Cortex of kidney (tissue), 1 donor: ENCODE results near the gene ST3GAL4.
"Not testable (repeated sequence)": the region's sequence is repeated elsewhere in the genome, so short reads cannot be mapped to it uniquely, and the experiment has no call there.

ENCODE experiments used
- DNase-seq: peaks from one replicate; lab custom pipeline; 2025; lab: John Stamatoyannopoulos, UW

Gene ST3GAL4

DNA sequence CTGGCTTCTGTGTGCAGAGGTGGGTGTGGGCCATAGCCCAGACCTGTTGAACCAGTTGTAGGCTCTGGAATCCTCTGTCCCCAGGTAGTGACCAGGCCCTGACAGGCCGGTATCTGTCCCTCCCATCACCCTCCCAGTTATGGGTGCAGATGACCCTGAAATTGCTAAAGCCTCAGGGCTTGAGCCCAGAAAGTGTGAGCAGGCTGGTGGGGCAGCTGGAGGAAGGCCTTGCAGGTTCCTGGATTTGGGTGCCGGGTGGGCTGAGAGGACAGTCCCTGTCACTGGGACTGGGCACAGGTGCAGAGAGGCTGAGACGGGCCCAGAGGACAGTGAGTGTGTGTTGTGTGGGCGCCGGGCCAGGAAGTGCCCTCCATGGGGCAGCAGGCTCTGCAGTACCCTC lies 10.0 kb downstream of the ST3GAL4 start:
- DNase-seq, result not testable (repeated sequence)

DNA sequence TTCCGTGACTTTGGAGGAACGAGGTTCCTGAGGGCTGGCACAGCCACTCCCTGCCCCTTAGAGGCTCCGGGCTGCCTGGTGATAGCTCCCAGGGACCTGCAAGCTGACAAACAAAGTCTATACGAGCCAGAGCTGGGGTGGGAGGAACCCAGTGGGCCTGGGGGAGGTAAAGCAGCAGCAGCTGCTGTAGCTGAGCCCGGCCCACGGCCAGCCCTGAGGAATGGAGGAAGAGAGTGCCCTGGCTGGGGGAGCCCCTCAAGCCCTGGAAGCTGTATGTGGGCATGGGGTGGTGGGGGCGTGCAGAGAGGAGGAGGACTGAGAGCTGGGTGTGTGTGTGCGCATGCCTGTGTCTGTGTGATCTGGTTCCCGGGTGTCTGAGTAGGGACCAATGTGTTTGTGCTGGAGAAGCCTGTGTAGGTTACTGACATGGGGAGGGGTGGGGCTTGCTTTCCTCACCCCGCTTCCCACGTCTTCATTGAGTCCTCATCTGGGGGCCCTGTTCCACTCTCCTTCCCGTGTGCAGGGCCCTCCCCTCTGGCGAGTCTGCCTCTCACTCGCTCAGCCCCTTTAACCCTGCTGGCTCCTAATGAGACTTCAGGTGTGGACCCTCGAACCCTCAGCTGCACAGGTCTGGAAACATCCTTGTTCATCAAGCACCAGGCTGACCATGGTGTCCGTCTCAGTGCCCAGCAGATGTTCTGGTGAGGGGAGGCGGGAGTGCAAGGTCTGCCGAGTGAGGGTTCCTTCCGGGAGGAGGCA lies 10.8 kb downstream of the ST3GAL4 start:
- no peak for DNase-seq

DNA sequence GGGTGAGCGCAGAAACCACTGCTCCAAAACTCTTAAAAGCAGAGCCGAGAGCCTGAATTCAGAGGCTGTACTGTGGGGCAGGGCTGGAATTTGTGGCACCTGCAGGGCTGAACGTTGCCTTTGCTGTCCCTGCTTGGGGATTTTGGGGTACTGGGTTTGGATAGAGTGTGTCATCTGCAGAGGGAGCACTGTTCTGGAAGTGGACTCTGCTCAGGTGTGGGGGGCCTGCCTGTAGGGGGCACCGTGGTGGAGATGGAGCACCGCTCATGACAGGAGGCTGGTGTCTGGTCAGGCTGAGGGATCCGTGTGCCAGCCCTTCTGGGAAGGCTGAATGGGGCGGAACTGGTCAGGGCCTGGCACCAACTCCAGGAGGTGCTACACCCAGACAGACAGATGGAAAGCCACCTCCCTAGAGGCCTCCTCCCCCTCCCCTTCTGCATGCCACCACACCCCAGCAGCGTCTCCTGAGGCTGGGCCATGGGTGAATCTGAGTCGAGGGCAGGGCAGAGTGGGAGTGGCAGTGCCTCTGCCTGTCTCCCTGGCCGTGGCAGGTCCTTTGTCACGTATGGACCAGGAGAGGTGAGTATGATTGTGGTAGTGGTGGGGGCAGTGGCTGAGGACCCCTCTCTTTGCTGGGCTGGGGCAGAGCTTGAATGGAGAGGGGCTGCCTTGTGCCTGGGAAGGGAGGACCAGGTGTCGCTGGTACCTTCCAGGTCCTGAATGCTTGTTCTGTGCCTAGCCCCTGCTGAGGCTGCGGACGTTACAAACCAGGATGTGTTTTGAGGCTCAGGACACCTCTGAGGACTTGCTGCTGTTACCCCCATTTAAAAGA lies 11.6 kb downstream of the ST3GAL4 start:
- DNase-seq, result not testable (repeated sequence)

GRCh38 chr11:126367806-126368205 lies 12.3 kb downstream of the ST3GAL4 start:
- DNase-seq, result not testable (repeated sequence)

GRCh38 chr11:126368336-126369119 lies 13.0 kb downstream of the ST3GAL4 start:
- not testable (repeated sequence) for DNase-seq

DNA sequence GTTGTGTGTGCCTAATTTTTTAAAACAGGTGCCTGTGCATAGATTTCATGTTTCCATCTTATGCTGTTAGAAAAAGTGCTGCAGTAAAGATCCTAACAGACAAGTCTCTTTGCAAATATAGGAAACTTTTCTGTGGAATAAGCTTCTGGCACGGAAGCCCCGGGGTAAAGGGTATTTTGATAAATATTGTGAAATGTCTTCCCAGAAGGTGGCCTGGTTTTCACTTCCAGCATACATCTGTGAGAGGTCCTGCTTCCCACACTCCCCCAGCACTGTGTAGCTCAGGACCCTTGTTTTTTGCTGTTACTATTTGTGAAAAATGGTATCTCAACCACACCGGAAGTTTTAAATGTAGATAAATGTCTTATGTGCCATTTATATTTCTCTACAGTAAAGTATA lies 14.5 kb downstream of the ST3GAL4 start:
- no peak for DNase-seq

DNA sequence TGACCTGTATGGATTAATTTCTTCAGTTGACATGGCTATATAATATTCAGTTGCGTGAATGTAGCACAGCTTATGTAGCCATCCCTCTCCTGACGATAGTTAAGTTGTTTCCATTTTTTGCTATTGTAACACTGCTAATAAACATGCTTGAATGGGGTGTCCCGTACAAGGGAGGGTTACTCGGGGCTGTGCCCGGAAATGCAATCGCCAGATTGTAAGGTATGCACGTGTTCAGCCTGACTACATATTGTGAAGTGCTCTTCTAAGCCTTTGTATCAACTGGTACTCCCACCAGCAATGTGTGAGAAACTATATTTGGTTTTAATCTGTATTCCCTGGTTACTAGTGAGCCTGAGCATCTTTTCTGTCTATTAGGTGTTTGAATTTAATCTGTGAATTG lies 16.1 kb downstream of the ST3GAL4 start:
- no peak for DNase-seq

DNA sequence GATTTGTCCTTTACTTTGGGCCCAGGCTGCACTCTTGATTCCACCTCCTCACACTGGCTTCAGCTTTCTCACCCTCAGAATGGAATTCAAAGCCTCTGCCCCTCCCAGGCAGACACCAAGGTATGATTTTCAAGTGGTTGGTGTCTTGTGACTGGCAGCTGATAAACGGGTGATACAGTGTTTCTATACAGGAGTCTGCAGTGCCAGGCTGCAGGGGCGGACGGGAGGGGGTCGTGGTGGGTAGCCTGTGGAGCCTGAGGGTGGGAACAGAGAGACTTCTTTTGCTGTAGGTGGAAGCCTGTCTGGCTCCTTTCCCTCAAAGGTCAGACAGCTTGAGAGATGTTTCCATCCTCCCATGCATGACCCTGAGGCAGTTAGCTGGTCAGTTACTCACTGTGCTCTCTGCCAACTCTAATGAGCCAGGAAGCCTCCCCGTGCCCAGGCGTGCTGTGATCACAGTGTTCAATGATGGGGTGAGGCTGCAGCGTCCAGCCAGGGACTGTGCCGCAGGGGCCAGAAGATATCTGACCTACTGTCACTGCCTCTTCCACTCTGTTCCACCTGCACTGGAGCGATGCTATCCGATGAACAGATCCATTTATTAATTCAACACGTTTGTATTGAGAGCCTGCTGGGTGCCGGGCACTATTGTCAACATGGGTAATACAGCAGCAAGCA lies 18.0 kb downstream of the ST3GAL4 start:
- not testable (repeated sequence) for DNase-seq

DNA sequence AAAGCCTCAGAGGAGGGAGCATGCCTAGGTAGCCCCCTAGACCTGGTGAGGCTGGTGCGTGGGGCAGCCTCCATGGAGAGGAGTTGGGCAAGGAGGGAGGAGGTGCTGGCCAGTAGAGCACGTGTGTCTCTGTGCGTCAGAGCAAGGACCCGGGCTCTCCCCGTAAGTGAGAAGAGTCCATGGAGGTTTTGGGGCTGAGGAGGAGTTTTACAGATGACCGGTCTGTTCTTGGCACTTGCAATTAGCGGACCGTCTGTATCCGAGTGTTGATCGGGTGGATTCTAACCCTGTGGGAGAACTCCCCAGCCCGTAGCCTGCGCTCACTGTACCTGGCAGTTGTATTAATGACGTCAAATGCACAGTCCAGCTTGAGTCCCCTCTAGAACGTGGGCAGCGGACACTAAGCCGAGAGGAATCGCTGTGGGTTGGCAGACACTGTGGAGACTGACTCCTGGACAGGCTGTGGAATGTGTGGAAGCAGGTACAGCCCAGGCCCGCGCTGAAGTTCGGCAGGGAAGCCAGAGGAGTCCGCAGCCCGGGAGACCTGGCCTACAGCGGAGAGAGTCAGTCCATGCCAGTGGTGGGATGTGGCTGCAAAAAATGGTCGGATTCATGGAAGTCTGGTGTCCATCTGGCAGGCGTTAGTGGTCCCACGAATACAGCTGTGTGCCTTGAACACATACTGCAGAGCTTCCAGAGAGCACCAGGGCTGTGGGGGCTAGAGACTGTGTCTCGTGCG lies 19.2 kb downstream of the ST3GAL4 start:
- DNase-seq, result not testable (repeated sequence)

DNA sequence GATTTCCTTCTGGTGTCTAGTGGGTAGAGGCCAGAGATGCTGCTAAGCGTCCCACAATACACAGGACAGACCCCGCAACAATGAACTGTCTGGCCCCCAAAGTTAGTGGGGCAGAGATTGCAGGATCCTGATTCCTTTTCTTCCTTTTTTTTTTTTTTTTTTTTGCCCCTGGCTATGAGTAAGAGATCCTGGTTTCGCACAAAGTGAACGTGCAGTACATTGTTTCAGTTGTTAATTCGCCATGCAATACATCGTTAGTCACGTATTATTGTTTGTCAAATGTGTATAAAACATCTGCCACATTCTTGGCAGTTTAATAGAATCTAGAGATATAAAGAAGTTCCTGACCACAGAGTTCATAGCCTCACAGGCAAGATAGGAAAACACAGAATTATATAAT lies 20.2 kb downstream of the ST3GAL4 start:
- DNase-seq, result no peak

GRCh38 chr11:126378763-126379162 lies 23.3 kb downstream of the ST3GAL4 start:
- no peak for DNase-seq

GRCh38 chr11:126380909-126381308 lies 25.4 kb downstream of the ST3GAL4 start:
- DNase-seq, result no peak

GRCh38 chr11:126381960-126382359 lies 26.5 kb downstream of the ST3GAL4 start:
- DNase-seq, result not testable (repeated sequence)

- DNase-seq, result not testable (repeated sequence)
Observed at GRCh38 chr11:126382641-126383040, 27.2 kb downstream of the ST3GAL4 start.

DNA sequence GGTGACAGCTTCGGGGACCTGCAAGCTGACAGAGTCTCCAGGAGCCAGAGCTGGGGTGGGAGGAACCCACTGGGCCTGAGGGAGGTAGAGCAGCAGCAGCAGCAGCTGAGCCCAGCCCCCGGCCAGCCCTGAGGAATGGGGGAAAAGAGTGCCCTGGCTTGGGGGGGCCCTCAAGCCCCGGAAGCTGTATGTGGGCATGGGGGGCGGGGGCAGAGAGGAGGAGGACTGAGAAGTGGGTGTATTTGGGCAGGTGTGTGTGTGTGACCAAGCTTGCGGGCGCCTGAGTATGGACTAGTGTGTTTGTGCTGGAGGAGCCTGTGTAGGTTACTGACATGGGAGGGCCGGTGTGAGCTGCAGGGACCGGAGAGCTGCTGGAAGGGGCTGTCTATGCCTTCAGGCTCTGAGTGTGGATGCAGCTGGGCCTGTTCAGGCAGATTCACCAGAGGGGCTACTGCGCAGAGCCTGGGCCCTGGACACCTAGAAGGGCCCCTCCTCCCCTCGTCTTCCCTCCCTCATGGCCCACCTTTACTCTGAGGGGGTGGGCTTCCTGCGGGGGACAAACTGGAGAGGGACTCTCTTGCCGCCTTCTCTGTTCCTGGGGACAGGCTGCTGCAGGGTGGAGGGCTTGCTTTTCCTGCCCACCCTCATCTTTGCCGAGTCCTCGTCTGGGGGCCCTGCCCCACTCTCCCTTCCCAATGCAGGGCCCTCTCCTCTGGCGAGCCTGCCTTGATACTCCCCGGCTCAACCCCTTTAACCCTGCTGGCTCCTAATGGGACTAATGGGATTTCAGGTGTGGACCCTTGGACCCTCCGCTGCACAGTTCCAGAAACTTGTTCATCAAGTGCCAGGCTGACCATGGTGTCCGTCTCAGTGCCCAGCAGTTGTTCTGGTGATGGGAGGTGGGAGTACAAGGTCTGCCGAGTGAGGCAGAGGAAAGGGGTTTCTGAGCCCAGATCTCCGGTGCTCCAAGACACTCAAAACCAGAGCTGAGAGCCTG lies 28.2 kb downstream of the ST3GAL4 start:
- DNase-seq, result no peak

- no peak for DNase-seq
Observed at GRCh38 chr11:126384449-126385070, 29.1 kb downstream of the ST3GAL4 start.

DNA sequence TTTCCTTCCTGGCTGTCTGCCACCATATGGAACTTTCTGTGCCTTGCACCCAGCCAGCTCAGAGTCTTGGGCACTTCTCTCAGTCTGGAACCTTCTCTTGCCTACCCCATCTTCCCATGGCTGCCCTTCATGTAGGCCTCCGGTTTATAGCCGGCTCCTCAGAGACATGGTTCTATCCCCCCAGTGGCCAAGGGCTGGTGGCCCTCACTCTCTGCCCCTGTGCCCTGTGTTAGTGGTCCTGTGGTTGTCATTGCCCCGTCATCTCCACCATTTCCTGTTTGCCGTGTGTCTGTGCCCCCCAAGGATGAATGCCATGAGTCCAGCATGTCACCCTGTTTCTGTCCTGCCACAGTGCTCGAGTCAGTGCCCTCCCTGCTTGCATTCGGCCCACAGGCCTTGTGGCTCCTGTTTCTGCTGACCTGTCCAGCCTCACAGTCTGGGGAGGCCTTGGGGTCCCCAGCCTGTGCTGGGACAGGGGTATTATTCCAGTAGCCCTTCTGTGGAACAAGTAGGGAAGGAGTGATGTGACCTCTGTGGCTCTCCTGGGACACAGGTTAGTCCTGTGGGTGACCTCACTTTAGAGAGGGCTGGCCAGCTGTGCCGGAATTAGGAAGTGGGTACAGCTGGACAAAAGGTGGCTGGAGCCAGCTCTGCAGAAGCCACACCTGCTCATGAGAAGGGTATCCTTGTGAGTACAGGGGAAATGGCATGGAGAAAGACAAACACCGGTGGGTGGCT lies 30.7 kb downstream of the ST3GAL4 start:
- DNase-seq, result no peak

DNA sequence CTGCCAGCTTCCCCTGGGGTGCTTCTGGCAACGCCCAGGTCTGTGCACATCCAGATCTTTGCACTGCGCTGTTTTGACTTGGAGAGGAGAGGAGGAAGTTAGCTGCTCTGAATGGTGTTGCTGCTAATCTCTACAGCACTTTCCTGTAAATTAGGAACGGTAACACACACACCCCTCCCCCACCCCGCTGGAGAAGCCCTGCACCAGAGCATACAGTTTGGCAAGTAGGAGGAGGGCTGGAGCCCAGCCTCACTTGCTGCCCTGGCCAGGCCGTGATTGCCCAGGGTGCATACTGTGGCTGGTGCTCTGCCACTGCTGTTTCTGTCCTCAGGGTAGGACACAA lies 31.2 kb downstream of the ST3GAL4 start:
- DNase-seq, result not testable (repeated sequence)

- no peak for DNase-seq
Observed at GRCh38 chr11:126387857-126388256, 32.4 kb downstream of the ST3GAL4 start.
